ENCODE data around the gene SCNN1A. TPM values are rescaled to one million over a fixed set of nuclear protein-coding genes. Genes with fewer than 3 reads are reported as not detected.

The SCNN1A gene
- total RNA-seq, 1 experiment from 2014 or later, result 0.69 TPM

GRCh38 chr12:6384499-6385436 lies 9.4 kb upstream of the SCNN1A start:
- DNase-seq (ENCODE audit: low read depth), result no peak

- peak; percentile 91 for DNase-seq (ENCODE audit: low read depth)
Observed at GRCh38 chr12:6383572-6384498, 8.5 kb upstream of the SCNN1A start, which contains the start of gene LTBR. Gene LTBR, plus strand, starts transcription at chr12:6384162. Its CDS starts 197 bp downstream, at chr12:6384359.

GRCh38 chr12:6382982-6383381 lies 7.6 kb upstream of the SCNN1A start:
- no peak for DNase-seq (ENCODE audit: low read depth)

- DNase-seq (ENCODE audit: low read depth), result no peak
Observed at GRCh38 chr12:6382371-6382770, 7.0 kb upstream of the SCNN1A start.

GRCh38 chr12:6380141-6381121 lies 5.1 kb upstream of the SCNN1A start:
- no peak for DNase-seq (ENCODE audit: low read depth)

- no peak for DNase-seq (ENCODE audit: low read depth)
Observed at GRCh38 chr12:6378709-6379472, 3.5 kb upstream of the SCNN1A start.

- DNase-seq (ENCODE audit: low read depth), result peak; percentile 76
Observed at GRCh38 chr12:6377667-6377994, 2.3 kb upstream of the SCNN1A start.

- no peak for DNase-seq (ENCODE audit: low read depth)
Observed at GRCh38 chr12:6376870-6377666, 1.7 kb upstream of the SCNN1A start.

- peak; percentile 84 for DNase-seq (ENCODE audit: low read depth)
Observed at GRCh38 chr12:6376079-6376869, 911 bp upstream of the SCNN1A start.

- DNase-seq (ENCODE audit: low read depth), result no peak
Observed at GRCh38 chr12:6374786-6375160, 590 bp downstream of the SCNN1A start.

GRCh38 chr12:6374028-6374785 lies 1.2 kb downstream of the SCNN1A start:
- DNase-seq (ENCODE audit: low read depth), result no peak

- no peak for DNase-seq (ENCODE audit: low read depth)
Observed at GRCh38 chr12:6373022-6373787, 2.2 kb downstream of the SCNN1A start.

GRCh38 chr12:6372403-6373003 lies 2.9 kb downstream of the SCNN1A start:
- DNase-seq (ENCODE audit: low read depth), result peak; percentile 94

- peak; percentile 39 for DNase-seq (ENCODE audit: low read depth)
Observed at GRCh38 chr12:6370994-6371754, 4.2 kb downstream of the SCNN1A start.

- no peak for DNase-seq (ENCODE audit: low read depth)
Observed at GRCh38 chr12:6370576-6370935, 4.8 kb downstream of the SCNN1A start.

Measured in LHCN-M2 (cell line).